Esophagus muscularis mucosa (tissue), 3 donors: ENCODE data around the gene RASL11B.

Experiments used
- POLR2A ChIP-seq: fragments of 450-650 bp; IDR thresholded peaks from one replicate; pipeline ENCODE4 v1.6.1; 2017; ENCODE audit warnings: antibody characterized with exemption, moderate library complexity, mild to moderate bottlenecking, low read depth
- POLR2AphosphoS5 ChIP-seq, 2 donors: sonication (generic); formaldehyde crosslinking; IDR thresholded peaks; one replicate each; pipeline ENCODE4 v1.6.1; 2017; ENCODE audit warnings: antibody characterized with exemption in 2 of 2
- TF ChIP-seq, protein P1 (sequence below), 3 experiments: fragments of 200-600 bp in 2 of 3; fragments of 450-650 bp in 1 of 3; sonication (generic) in 2 of 3; IDR thresholded peaks; one replicate each; pipeline ENCODE4 v1.5.1; 2017 to 2019; ENCODE audit warnings: antibody characterized with exemption in 3 of 3, mild to moderate bottlenecking in 2 of 3, moderate library complexity in 1 of 3

DNA sequence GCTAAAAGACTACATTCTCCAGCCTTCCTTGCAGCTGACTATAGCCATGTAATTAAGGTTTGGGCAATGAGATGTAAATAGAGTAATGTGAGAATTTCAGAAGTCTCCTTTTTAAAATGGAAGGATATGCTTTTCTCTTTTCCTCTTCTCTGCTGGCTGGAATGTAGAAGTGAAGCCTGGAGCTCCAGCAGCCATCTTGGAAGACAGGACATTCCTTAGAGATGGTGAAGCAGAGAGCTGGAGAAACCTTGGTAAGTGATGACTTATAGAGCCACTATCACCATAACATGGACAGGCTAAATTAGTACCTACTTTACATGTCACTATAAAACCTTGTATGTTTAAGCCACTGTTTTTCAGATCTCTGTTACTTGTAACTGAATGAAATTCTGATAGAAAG, 48.0 kb downstream of the RASL11B start:
- TF ChIP-seq, protein P1, sequence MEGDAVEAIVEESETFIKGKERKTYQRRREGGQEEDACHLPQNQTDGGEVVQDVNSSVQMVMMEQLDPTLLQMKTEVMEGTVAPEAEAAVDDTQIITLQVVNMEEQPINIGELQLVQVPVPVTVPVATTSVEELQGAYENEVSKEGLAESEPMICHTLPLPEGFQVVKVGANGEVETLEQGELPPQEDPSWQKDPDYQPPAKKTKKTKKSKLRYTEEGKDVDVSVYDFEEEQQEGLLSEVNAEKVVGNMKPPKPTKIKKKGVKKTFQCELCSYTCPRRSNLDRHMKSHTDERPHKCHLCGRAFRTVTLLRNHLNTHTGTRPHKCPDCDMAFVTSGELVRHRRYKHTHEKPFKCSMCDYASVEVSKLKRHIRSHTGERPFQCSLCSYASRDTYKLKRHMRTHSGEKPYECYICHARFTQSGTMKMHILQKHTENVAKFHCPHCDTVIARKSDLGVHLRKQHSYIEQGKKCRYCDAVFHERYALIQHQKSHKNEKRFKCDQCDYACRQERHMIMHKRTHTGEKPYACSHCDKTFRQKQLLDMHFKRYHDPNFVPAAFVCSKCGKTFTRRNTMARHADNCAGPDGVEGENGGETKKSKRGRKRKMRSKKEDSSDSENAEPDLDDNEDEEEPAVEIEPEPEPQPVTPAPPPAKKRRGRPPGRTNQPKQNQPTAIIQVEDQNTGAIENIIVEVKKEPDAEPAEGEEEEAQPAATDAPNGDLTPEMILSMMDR (IDR thresholded peaks at IDR 0.05): no peak
- TF ChIP-seq POLR2A (no peak), POLR2AphosphoS5 (IDR thresholded peaks at IDR 0.05) (no peak)
